Calu3 (cell line): Measurements from ENCODE around the gene NDST1. TPM values are rescaled to one million over a fixed set of nuclear protein-coding genes. Genes with fewer than 3 reads are reported as not detected.

Experiments
- BruUV-seq: library from RNA; stranded (reverse); fragments of 400-500 nt; replicated peaks from 2 replicates; lab custom pipeline; 2021; lab: Mats Ljungman, UMichigan
- CTCF ChIA-PET: fragments of 300-600 bp; sonication (Branson Sonifier 250); formaldehyde crosslinking; loops from one replicate; lab custom pipeline; 2022; ENCODE audit warnings: antibody characterized with exemption; lab: Charles Lee
- DNase-seq: peaks from one replicate; pipeline ENCODE4 v3.0.0; 2022
- H3K27ac Mint-ChIP-seq: one replicate; pipeline ENCODE4 v1.8.0; 2022; ENCODE audit warnings: mixed read lengths; ENCODE audit not compliant: unreplicated experiment
- H3K27me3 Mint-ChIP-seq: one replicate; pipeline ENCODE4 v1.8.0; 2022; ENCODE audit warnings: mixed read lengths; ENCODE audit not compliant: unreplicated experiment
- H3K36me3 Mint-ChIP-seq: one replicate; pipeline ENCODE4 v1.8.0; 2022; ENCODE audit warnings: mild to moderate bottlenecking, moderate library complexity, mixed read lengths; ENCODE audit not compliant: insufficient read depth, unreplicated experiment
- H3K4me1 Mint-ChIP-seq: one replicate; pipeline ENCODE4 v1.8.0; 2022; ENCODE audit warnings: mild to moderate bottlenecking, low read depth, mixed read lengths; ENCODE audit not compliant: unreplicated experiment
- H3K4me3 Mint-ChIP-seq: one replicate; pipeline ENCODE4 v1.8.0; 2022; ENCODE audit warnings: mild to moderate bottlenecking, low read depth, moderate library complexity, mixed read lengths; ENCODE audit not compliant: unreplicated experiment
- H3K9me3 Mint-ChIP-seq: one replicate; pipeline ENCODE4 v1.8.0; 2022; ENCODE audit warnings: low read depth, mixed read lengths; ENCODE audit not compliant: unreplicated experiment
- intact Hi-C: fragments of 100-400 bp; cut with micrococcal nuclease; formaldehyde crosslinking; loops from one replicate; pipeline ENCODE4 v1.10.0; 2022; ENCODE audit not compliant: unreplicated experiment
- total RNA-seq: library from RNA; stranded (reverse); gene quantifications from 2 replicates; pipeline ENCODE4 v1.2.3, GENCODE V29; 2022
- TF ChIP-seq, protein P1 (sequence below): fragments of 200-600 bp; IDR thresholded peaks from one replicate; pipeline ENCODE4 v1.8.0; 2022; ENCODE audit warnings: antibody characterized with exemption; ENCODE audit not compliant: unreplicated experiment

Gene NDST1
- total RNA-seq, 1 experiment from 2014 or later, result 72.6 TPM

DNA sequence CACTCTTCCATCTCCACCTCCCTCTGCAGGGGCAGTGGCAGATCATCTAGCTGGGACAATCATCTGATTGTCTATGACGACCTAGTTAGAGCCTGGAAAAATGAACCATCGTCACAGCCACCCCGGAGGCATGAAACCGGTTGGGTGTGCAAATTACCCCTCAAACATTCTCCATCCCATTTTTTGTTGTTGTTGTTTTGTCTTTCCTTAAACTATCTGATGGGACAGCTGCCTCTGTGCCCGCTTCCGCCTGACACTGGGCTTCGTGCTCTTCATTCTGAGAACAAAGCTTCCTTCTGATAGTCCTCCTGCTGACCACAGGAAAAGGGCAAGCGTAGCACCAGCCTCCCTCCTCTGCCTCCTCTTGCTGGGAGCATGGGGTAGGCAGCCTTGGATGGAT lies 7.0 kb upstream of the NDST1 start:
- intact Hi-C loops, result no loop called here
- peaks cover 68% of the 10 kb centered on the region for H3K4me1 Mint-ChIP-seq
- H3K27me3 Mint-ChIP-seq, result no peaks in the 10 kb centered on the region
- DNase-seq, result no peak
- no peak overlapping the region for H3K4me3 Mint-ChIP-seq
- H3K9me3 Mint-ChIP-seq, result no peaks in the 10 kb centered on the region
- no TSS peak for BruUV-seq
- H3K27ac Mint-ChIP-seq, result no peak overlapping the region
- CTCF ChIA-PET, result no interaction called here
- peaks cover 16% of the 10 kb centered on the region for H3K36me3 Mint-ChIP-seq
- TF ChIP-seq, protein P1, sequence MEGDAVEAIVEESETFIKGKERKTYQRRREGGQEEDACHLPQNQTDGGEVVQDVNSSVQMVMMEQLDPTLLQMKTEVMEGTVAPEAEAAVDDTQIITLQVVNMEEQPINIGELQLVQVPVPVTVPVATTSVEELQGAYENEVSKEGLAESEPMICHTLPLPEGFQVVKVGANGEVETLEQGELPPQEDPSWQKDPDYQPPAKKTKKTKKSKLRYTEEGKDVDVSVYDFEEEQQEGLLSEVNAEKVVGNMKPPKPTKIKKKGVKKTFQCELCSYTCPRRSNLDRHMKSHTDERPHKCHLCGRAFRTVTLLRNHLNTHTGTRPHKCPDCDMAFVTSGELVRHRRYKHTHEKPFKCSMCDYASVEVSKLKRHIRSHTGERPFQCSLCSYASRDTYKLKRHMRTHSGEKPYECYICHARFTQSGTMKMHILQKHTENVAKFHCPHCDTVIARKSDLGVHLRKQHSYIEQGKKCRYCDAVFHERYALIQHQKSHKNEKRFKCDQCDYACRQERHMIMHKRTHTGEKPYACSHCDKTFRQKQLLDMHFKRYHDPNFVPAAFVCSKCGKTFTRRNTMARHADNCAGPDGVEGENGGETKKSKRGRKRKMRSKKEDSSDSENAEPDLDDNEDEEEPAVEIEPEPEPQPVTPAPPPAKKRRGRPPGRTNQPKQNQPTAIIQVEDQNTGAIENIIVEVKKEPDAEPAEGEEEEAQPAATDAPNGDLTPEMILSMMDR, result no peak

- Mint-ChIP-seq H3K4me3 (no peak overlapping the region), H3K27me3 (no peaks in the 10 kb centered on the region), H3K4me1 (peaks cover 71% of the 10 kb centered on the region), H3K36me3 (peaks cover 16% of the 10 kb centered on the region), H3K27ac (no peak overlapping the region), H3K9me3 (no peaks in the 10 kb centered on the region)
- BruUV-seq, result no TSS peak
- DNase-seq, result no peak
- TF ChIP-seq, protein P1, result no peak
- intact Hi-C loops, result no loop called here
- CTCF ChIA-PET, result interaction anchor here (0.6 kb wide), 1 partner anchor 1858 kb away, joined by 3 read pairs; no protein-coding TSS in a partner anchor
Observed at GRCh38 chr5:150502106-150502505, 5.8 kb upstream of the NDST1 start.

- intact Hi-C loops, result no loop called here
- TF ChIP-seq, protein P1, result no peak
- Mint-ChIP-seq H3K27ac (no peak overlapping the region), H3K36me3 (peaks cover 10% of the 10 kb centered on the region), H3K4me1 (peaks cover 71% of the 10 kb centered on the region), H3K27me3 (no peaks in the 10 kb centered on the region), H3K4me3 (no peak overlapping the region), H3K9me3 (no peaks in the 10 kb centered on the region)
- BruUV-seq, result no TSS peak
- no peak for DNase-seq
- CTCF ChIA-PET, result interaction anchor here (0.6 kb wide), 1 partner anchor 1859 kb away, joined by 3 read pairs; no protein-coding TSS in a partner anchor
Observed at GRCh38 chr5:150502847-150503246, 5.1 kb upstream of the NDST1 start.

GRCh38 chr5:150503386-150503785 lies 4.5 kb upstream of the NDST1 start:
- CTCF ChIA-PET, result no interaction called here

More at GRCh38 chr5:150503386-150503785, 4.5 kb upstream of the NDST1 start:
- Mint-ChIP-seq H3K36me3 (peaks cover 10% of the 10 kb centered on the region), H3K4me1 (peaks cover 71% of the 10 kb centered on the region), H3K4me3 (no peak overlapping the region), H3K9me3 (no peaks in the 10 kb centered on the region), H3K27me3 (no peaks in the 10 kb centered on the region), H3K27ac (no peak overlapping the region)
- TF ChIP-seq, protein P1, result no peak
- intact Hi-C loops, result no loop called here
- BruUV-seq, result no TSS peak
- DNase-seq, result no peak
